Fibroblast of upper back skin (primary cell): ENCODE measurements around the gene SLC2A6.

Experiments used
- DNase-seq: peaks from one replicate; pipeline ENCODE4 v3.0.0-alpha.2; 2013

The SLC2A6 gene

DNA sequence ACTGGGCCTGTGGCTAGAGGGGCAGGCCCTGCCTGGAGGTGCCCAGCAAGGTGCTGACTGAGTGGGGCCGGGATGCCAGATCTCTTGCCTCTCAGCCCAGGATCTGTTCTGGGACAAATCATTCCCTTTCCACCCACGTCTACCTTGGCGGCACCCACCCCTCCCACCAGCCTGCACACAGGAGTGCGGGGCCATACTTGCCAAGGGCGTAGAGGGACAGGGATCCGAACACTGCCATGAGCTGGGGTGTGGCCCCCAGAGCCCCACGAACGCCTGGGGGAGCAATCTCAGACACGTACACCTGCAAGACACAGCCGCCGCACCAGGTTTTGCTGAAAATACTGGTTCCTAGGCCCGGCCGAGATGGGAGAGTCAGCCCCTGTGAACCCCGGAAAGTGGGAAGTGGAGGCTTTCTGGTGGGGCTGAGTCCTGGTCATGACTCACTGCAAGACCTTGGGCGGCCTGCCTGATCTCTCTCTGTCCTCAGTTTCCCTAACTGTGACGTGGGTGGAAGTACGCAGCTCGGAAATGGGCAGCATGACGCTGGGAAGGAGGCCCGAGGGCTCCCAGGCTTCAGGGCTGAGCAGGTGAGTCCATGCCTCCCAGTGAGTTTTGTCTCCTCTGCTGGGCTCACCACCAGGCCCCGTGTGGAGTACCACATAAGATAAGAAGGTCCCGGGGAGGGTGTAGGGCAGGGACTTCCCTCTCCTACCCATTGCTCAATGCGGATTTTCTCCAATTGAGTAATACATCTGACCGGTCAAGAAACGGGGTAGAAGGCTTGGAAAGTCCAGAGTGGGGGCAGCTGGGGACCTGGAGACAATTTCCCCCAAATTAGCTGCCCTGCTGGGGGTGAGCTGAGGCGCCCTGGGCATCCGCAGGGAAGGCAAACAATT, 2.6 kb downstream of the SLC2A6 start:
- DNase-seq: no peak

- DNase-seq: no peak
Measured at GRCh38 chr9:133475292-133476012, 3.4 kb downstream of the SLC2A6 start.

- DNase-seq: no peak
Measured at GRCh38 chr9:133474853-133475252, 4.0 kb downstream of the SLC2A6 start.

DNA sequence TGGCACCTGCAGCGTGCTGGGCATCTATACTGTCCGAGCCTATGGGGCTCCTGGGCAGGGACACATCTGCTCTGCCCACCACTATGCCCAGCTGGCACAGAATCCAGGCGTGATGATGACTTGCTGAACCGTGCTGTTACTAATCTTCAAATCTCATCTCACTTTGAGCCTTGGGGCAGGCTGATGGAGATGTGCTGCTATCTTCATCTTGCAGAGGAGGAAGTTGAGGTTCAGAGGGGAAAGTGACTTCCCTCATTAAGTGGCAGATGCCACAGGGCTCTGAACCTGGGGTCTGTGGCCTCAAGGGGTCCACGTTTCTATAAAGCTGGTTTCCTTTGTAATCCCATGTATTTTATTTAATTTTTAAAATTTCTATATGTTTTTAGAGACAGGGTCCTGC, 4.7 kb downstream of the SLC2A6 start:
- DNase-seq: no peak

- DNase-seq: no peak
Measured at GRCh38 chr9:133473743-133474142, 5.2 kb downstream of the SLC2A6 start.

DNA sequence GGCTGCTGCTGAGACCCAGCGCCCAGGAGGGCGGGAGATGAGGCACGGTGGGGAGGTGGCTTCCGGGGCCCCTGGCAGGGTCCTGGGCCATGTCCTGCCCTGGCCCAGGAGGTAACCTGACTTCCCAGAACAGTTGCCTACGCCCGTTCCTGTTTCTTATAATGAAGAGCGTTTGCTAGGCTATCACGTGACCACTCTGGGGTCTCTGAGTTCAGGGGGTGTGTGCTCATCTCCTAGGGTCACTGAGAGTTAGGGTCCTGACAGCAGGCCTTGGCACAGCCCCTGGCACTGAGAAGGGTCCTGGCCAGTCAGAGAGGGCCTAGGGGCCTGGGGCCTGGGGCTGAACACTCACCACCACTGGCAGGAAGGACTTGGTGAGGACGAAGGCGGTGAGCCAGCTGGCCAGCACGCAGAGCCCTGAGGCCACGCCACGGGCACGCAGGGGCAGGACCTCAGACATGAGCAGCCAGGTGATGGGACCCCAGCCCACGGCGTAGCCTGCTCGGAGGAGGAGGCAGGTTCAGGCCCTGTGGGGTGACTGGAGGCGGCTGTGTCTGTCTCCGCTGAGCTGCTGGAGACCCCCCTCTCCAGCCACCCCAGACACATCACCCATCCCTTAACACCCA, 6.0 kb downstream of the SLC2A6 start:
- no peak for DNase-seq

- no peak for DNase-seq
Measured at GRCh38 chr9:133472277-133472645, 6.6 kb downstream of the SLC2A6 start.

GRCh38 chr9:133471551-133472276, 7.2 kb downstream of the SLC2A6 start:
- DNase-seq: no peak

DNA sequence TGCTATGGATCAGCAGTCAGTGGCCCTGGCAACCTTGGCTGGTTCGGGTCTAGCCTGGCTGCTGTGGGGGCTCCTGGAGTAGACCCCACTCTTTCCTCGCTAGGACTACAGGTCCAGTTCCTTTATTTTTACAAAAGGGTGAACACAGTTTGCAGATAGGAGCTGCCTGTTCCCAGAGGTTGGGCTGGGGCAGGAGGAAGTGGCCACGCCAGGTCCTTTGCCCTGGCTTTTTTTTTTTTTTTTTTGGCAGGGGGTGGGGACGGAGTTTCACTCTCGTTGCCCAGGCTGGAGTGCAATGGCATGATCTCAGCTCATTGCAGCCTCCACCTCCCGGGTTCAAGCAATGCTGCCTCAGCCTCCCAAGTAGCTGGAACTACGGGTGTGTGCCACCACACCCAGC, 7.9 kb downstream of the SLC2A6 start:
- no peak for DNase-seq

- no peak for DNase-seq
Measured at GRCh38 chr9:133470427-133470924, 8.4 kb downstream of the SLC2A6 start.

DNA sequence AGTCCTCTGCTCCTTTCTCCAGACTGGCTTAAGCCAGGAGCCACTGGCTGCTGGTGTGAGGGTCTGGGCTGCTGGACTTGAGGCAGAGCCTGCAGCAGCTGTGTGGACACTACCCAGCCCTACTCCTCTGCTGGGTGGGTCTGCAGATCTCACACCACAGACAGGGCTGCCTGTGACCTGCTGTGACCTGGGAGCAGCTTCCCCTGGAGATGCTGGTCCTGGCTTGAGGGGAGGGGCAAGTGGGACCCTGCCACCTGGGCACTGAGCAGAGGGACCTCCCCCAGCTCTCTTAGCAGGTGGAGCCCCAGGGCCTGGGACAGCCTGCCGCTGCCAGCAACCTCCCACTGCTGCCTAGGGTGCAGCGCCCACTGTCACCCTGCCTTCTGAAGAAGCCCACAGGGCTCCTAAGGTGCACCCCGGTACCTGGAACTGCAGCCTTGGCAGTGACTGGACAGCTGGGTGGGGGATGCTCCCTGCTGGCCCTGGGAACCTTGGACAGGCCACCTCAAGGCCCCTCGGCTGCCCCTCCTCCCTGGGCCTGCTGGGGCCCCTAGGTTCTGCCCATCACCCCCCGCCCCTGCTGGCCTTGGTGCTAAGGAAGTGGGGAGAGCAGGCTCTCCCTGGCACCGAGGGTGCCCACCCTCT, 10.0 kb downstream of the SLC2A6 start:
- DNase-seq: no peak

DNA sequence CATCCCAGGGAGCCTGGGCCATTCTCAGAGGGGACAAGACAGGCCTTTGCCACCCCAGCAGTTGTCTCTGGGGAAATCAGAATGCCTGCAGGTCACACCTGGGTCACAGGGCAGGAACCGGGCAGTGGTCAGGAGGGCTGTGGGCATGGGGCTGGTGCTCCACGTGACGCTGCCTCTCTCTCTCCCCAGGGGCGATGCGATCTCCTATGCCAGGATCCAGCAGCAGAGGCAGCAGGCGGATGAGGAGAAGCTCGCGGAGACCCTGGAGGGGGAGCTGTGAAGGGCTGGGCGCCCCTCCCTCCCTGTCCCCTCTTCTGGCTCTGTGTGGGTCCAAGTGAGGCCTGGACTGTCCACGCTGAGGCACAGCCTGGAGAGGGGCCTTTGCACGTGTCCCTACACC, 10.5 kb downstream of the SLC2A6 start:
- DNase-seq: no peak

DNA sequence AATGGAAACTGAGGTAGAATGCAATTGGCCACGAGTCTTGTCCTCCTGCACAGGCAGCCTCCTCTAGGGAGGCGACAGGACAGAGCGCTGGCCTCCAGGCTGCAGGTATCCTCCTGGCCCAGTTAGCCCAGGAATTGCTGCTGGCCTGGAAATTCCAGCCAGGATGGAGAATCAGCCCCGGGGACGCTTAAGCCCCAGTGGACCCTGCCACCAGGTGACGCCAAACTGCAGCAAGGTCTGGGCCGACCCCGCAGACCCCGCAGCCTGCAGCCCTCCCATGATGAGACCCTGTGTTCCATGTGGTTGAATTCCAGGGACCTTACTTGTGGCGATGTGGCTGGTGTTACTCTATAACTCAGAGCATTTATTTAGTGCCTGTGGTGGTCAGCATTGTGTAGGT, 11.8 kb downstream of the SLC2A6 start:
- DNase-seq: no peak

GRCh38 chr9:133465984-133466383, 12.9 kb downstream of the SLC2A6 start:
- DNase-seq: no peak

- no peak for DNase-seq
Measured at GRCh38 chr9:133464638-133465037, 14.3 kb downstream of the SLC2A6 start.

GRCh38 chr9:133463864-133464615, 14.9 kb downstream of the SLC2A6 start:
- no peak for DNase-seq

GRCh38 chr9:133463234-133463863, 15.6 kb downstream of the SLC2A6 start:
- no peak for DNase-seq

DNA sequence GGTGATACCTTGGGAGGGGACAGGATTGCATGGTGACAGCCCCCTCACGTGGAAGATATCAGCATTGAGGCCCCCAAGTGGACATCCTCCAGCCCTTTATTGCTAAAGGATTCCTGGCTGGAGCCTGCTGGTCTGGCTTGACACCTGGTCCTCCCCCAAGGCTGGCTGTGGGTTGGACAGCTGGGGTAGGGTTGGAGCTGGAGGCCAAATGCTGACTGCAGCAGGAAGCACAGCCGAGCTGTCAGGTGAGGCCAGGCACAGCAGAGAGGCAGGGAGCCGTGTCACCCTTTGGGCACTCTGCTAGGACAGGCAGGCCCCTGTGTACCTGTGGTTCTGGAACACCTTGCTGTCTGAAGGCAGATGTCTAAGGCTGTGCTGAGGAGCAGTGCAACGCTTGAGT, 16.9 kb downstream of the SLC2A6 start:
- DNase-seq: no peak

- DNase-seq: peak; percentile 31
Measured at GRCh38 chr9:133460405-133461175, 18.3 kb downstream of the SLC2A6 start.
